ENCODE data around the gene NF2.

NF2 gene

GRCh38 chr22:29704528-29705285, 101.3 kb downstream of the NF2 start:
- peak; percentile 52 for DNase-seq

GRCh38 chr22:29705651-29706050, 102.2 kb downstream of the NF2 start:
- no peak for DNase-seq

- no peak for DNase-seq
These were observed 103.1 kb downstream of the NF2 start for GRCh38 chr22:29706486-29706885.

- no peak for DNase-seq
These were observed 103.6 kb downstream of the NF2 start for GRCh38 chr22:29707010-29707409.

GRCh38 chr22:29707471-29707870, 104.0 kb downstream of the NF2 start:
- DNase-seq: no peak

GRCh38 chr22:29710193-29710592, 106.8 kb downstream of the NF2 start:
- no peak for DNase-seq

GRCh38 chr22:29710922-29711593, 107.6 kb downstream of the NF2 start:
- no peak for DNase-seq

GRCh38 chr22:29712119-29712518, 108.7 kb downstream of the NF2 start:
- DNase-seq: no peak

GRCh38 chr22:29713156-29713727, 109.8 kb downstream of the NF2 start:
- no peak for DNase-seq

- no peak for DNase-seq
These were observed 111.8 kb downstream of the NF2 start for GRCh38 chr22:29715240-29715639.

GRCh38 chr22:29715705-29716104, 112.3 kb downstream of the NF2 start:
- DNase-seq: no peak

GRCh38 chr22:29716814-29717545, 113.5 kb downstream of the NF2 start:
- DNase-seq: peak; percentile 85

- no peak for DNase-seq
These were observed 114.4 kb downstream of the NF2 start for GRCh38 chr22:29717789-29718188.

GRCh38 chr22:29718949-29719898, 115.8 kb downstream of the NF2 start:
- DNase-seq: no peak

GRCh38 chr22:29719899-29720645, 116.6 kb downstream of the NF2 start, which contains the start of gene CABP7:
Gene CABP7 (plus strand): TSS chr22:29720003. CDS start chr22:29720425, 422 bp downstream.
- no peak for DNase-seq

GRCh38 chr22:29720811-29721323, 117.4 kb downstream of the NF2 start:
- no peak for DNase-seq

GRCh38 chr22:29722151-29722550, 118.7 kb downstream of the NF2 start:
- DNase-seq: peak; percentile 51

- DNase-seq: no peak
These were observed 119.2 kb downstream of the NF2 start for GRCh38 chr22:29722587-29722986.

GRCh38 chr22:29723766-29724165, 120.3 kb downstream of the NF2 start:
- no peak for DNase-seq

- DNase-seq: no peak
These were observed 121.4 kb downstream of the NF2 start for GRCh38 chr22:29724843-29725242.

- DNase-seq: peak; percentile 52
These were observed 122.7 kb downstream of the NF2 start for GRCh38 chr22:29726106-29726505.
